Measurements from ENCODE around the gene GHSR. TPM values are rescaled to one million over a fixed set of nuclear protein-coding genes. Genes with fewer than 3 reads are reported as not detected.
"Not testable (repeated sequence)": the region's sequence is repeated elsewhere in the genome, so short reads cannot be mapped to it uniquely, and the experiment has no call there.

Gene GHSR, protein sequence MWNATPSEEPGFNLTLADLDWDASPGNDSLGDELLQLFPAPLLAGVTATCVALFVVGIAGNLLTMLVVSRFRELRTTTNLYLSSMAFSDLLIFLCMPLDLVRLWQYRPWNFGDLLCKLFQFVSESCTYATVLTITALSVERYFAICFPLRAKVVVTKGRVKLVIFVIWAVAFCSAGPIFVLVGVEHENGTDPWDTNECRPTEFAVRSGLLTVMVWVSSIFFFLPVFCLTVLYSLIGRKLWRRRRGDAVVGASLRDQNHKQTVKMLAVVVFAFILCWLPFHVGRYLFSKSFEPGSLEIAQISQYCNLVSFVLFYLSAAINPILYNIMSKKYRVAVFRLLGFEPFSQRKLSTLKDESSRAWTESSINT
- polyA plus RNA-seq, result under 1 TPM in 1 of 3 donors, not detected in 2; 0.17 TPM

- H3K27ac ChIP-seq (ENCODE audit: low read depth, low read length), result no peak within 1 kb of the TSS
- 8 to 12% (median 9%) methylated on average over 72 to 76 of the region's 76 CpGs for WGBS, 3 donors
Observed at GRCh38 chr3:172447611-172448579, at the start of gene GHSR. Gene GHSR (minus strand): TSS chr3:172448456. CDS start chr3:172448413, 43 bp downstream.

DNA sequence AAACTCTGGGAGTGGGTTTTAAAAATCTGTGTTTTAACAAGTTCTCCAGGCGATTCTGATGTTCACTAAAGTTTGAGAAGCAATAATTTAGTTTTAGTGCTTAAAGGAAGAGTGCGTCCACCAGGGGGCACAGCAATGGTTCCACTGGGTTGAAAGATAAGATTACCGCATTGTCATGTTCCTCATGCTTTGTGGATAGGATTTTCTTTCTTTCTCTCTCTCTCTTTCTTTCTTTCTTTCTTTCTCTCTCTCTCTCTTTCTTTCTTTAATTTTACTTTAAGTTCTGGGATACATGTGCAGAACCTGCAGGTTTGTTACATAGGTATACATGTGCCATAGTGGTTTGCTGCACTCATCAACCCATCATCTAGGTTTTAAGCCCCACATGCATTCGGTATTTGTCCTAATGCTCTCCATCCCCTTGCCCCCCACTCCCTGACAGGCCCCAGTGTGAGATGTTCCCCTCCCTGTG, 42.0 kb upstream of the GHSR start:
- WGBS, 3 donors, result 16 to 23% (median 22%) methylated on average over 4 of the region's 4 CpGs
- not testable (repeated sequence) for H3K27ac ChIP-seq (ENCODE audit: low read depth, low read length)

GRCh38 chr3:172478116-172478515, 29.9 kb upstream of the GHSR start:
- WGBS, 3 donors, result 36 to 67% (median 55%) methylated on average over 1 of the region's 1 CpG
- no peak overlapping the region for H3K27ac ChIP-seq (ENCODE audit: low read depth, low read length)

GRCh38 chr3:172476347-172476746, 28.1 kb upstream of the GHSR start:
- no peak overlapping the region for H3K27ac ChIP-seq (ENCODE audit: low read depth, low read length)
- WGBS, 3 donors, result 63 to 85% (median 65%) methylated on average over 5 of the region's 5 CpGs

DNA sequence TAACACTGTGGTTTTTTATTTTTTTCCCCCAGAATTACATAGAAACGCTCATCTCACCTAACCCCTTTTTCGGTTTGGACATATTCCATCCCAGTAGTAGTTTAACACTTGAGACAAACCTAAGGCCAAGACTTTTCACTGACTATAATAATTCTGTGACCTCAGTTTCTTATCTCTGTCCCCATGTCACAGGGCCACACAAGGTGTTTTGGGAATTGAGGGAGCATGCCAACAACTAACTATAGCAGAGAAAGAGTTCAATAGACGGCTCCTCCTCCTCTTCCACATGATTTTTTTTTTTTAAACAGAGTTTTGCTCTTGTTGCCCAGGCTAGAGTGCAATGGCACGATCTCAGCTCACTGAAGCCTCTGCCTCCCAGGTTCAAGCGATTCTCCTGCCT, 27.4 kb upstream of the GHSR start:
- 85 to 90% (median 87%) methylated on average over 5 of the region's 5 CpGs for WGBS, 3 donors
- no peak overlapping the region for H3K27ac ChIP-seq (ENCODE audit: low read depth, low read length)

DNA sequence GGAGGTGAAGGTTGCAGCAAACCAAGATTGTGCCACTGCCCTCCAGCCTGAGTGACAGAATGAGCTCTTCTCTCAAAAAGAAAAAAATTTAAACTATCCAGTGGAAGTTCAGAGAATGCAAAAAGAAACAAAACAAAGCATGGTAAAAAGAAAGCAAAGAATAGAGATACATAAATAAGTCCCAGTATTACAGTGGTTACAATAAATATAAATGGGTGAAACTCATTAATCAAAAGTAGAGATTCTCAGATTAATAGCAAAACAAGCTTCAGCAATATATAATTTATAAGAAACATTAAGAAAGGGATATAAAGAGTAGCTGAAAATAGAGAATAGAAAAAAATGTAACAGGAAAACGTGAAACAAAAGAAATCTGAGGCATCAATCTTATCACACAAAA, 23.6 kb upstream of the GHSR start:
- no peak overlapping the region for H3K27ac ChIP-seq (ENCODE audit: low read depth, low read length)
- 61 to 76% (median 63%) methylated on average over 1 of the region's 1 CpG for WGBS, 3 donors

DNA sequence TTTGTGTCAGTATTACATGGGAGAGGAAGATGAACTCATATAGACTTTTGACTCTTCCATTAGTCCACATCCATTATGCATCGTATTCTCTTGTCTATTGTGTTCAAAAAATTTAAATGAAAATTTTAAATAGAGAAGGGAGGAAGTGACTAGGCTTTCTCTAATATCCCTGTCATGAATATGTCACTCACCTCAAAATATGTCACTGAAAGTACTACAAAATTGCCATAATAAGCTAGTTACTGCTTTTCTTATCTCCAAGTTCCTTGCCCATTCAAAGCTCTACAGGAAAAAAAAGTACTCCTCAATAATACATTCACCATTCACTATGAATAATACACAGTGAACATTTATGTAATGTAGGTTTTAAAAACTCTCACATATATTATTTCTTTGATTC, 22.3 kb upstream of the GHSR start:
- 91 to 95% (median 93%) methylated on average over 1 of the region's 1 CpG for WGBS, 3 donors
- H3K27ac ChIP-seq (ENCODE audit: low read depth, low read length), result no peak overlapping the region

DNA sequence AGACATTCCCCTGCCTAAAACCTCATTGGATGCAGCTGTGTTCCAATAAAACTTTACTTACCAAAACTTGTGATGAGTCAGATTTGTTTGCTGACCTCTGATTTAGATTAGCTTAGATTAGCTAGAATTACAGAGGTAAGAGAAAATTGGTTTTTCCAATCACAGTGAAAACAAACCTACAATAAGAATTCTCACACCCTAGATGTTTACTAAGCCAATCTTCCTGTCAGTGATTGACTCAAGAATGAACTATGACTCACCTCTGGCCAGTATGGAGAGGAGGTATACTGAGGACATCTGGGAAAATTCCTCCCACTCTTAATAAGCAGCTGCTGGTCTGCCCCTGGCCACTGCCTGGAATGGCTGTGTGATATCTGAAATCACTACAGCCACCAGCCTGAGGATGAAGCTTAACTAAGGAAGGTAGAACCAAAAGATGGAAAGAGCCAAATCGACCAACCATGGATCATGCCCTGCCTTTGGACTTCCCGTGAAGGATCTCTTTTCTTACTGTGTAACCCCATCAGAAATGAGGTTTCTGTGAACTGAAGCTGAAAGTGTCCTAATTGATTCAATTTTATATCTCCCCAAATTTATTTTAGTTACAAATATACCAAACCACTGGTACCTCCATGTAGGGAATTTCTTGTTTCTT, 19.0 kb upstream of the GHSR start:
- no peak overlapping the region for H3K27ac ChIP-seq (ENCODE audit: low read depth, low read length)
- WGBS, 3 donors, result 84 to 89% (median 86%) methylated on average over 2 of the region's 2 CpGs

DNA sequence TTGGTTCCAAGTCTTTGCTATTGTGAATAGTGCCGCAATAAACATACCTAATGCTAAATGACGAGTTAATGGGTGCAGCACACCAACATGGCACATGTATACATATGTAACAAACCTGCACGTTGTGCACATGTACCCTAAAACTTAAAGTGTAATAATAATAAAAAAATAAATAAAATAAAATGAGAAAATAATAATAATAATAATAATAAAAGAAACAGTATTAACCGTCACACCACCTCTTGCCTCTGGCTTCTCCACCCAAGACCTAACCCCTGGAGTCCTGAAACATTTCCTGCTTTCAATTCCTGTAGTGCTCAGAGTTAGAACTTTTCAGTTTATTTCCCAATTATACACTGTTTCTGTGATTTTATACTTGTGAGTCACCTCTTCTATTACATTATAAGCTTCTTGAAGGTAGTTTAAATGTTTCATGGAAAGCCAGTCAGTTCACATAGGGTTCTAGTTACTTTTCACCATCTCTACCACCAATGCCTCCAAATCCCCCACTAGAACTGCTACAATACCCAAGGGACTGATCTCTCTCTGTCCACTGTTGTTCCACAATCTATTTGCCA, 18.4 kb upstream of the GHSR start:
- H3K27ac ChIP-seq (ENCODE audit: low read depth, low read length), result no peak overlapping the region
- WGBS, 3 donors, result 78 to 90% (median 84%) methylated on average over 4 of the region's 4 CpGs

GRCh38 chr3:172465281-172465680, 17.0 kb upstream of the GHSR start:
- no peak overlapping the region for H3K27ac ChIP-seq (ENCODE audit: low read depth, low read length)

GRCh38 chr3:172464306-172464705, 16.1 kb upstream of the GHSR start:
- 87 to 91% (median 91%) methylated on average over 6 of the region's 6 CpGs for WGBS, 3 donors
- no peak overlapping the region for H3K27ac ChIP-seq (ENCODE audit: low read depth, low read length)

- WGBS, 3 donors, result 38 to 44% (median 42%) methylated on average over 5 of the region's 5 CpGs
- H3K27ac ChIP-seq (ENCODE audit: low read depth, low read length), result no peak overlapping the region
Observed at GRCh38 chr3:172461530-172462138, 13.4 kb upstream of the GHSR start.

- 91 to 93% (median 92%) methylated on average over 3 of the region's 3 CpGs for WGBS, 3 donors
- no peak overlapping the region for H3K27ac ChIP-seq (ENCODE audit: low read depth, low read length)
Observed at GRCh38 chr3:172456404-172456803, 8.1 kb upstream of the GHSR start.

GRCh38 chr3:172454180-172454579, 5.9 kb upstream of the GHSR start:
- no peak overlapping the region for H3K27ac ChIP-seq (ENCODE audit: low read depth, low read length)

DNA sequence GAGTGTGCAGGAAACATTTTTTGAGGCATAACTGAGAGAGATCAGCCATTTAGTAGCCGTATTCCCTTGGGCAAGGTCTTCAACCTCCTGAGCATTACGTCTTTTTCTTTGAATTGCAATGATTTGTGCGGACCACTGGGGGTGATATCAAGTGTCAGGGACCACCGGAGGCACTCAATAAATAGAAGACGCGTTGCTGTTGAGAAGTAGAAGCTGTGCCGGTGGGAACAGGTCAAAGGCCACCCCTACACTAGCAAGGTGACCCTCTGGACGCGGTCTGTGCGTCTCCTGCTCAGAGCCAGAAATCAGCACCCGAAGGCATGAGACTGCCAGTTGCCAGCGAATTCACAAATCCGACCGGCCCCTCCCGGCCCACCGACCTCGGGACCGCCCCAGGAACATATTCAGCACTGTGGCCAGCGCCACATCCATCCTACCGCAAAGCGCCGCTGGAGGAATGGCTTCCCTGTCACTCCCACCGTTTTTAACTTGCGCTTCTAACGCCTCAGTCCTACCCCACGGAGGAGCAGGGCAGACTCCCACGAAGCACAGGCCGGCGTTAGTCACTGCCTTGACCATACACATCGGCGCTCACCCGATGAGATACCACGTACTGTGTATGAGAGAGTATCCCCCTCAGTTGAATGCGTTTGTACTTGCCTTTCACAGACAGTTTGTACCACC, 1.4 kb upstream of the GHSR start:
- WGBS, 3 donors, result 6 to 8% (median 7%) methylated on average over 34 of the region's 34 CpGs
- no peak overlapping the region for H3K27ac ChIP-seq (ENCODE audit: low read depth, low read length)

- H3K27ac ChIP-seq (ENCODE audit: low read depth, low read length), result no peak overlapping the region
- 6 to 8% (median 8%) methylated on average over 43 of the region's 43 CpGs for WGBS, 3 donors
Observed at GRCh38 chr3:172448661-172449465, 607 bp upstream of the GHSR start.

DNA sequence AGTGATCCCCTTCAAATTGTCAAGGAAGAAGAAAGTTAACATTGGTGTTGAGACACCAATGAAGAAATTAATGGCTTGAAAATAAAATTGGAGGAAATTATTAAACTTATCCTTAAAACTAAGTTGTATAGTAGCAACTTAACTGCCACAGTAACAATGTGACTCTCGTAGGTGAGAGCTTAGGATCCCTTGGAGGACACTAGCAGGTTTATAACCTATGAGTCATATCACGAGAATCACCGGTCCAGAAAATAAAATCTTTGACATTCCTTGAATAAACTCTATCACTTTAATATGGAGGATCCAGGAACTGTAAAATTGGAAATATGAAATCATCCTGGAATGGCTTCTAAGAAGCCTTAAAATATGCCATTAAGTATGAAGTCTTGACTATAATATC, 2.1 kb downstream of the GHSR start:
- H3K27ac ChIP-seq (ENCODE audit: low read depth, low read length), result no peak overlapping the region
- WGBS, 3 donors, result 85 to 89% (median 88%) methylated on average over 3 of the region's 3 CpGs

Data from adipose tissue (tissue), 3 donors.